ENCODE measurements around the gene CXorf38. TPM values are rescaled to one million over a fixed set of nuclear protein-coding genes. Genes with fewer than 3 reads are reported as not detected.

CXorf38 gene
- total and polyA plus RNA-seq, 2 of the 8 experiments (the other 6 are each of a cell fraction or from before 2014, with no cell fraction given): 3.6 to 6.4 TPM

DNA sequence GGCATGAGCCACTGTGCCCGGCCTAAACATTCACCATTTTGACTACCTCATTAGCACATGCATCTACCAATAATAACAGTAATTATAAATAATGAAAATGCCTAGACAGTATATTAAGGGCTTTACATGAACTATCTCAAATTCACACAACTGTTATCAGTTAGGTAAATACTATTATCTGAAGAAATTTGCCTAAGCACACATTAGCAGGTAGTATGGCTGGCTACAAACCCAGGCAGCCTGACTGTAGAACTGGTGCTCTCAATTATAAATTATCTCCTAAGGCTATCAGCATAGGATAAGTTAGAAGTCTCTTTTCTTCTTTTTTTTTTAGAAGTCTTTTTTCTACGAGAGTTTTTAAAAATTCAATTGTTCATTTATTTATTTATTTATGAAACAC is 14.1 kb upstream of the CXorf38 start:
- Histone ChIP-seq H3K9me3 (ENCODE audit: insufficient read depth in 2 of 2, low read depth in 1 of 2, low read length in 1 of 2) (no peaks in the 10 kb centered on the region), H3K4ac (replicated peaks; ENCODE audit: insufficient read length, low read depth, low read length) (no peak overlapping the region), H3K14ac (ENCODE audit: insufficient read length) (no peak overlapping the region), H4K5ac (ENCODE audit: insufficient read length, low read depth, low read length) (no peak overlapping the region), H3K79me1 (ENCODE audit: low read depth, low read length) (no peaks in the 10 kb centered on the region), H3K27me3 (replicated peaks in 1 of 4; ENCODE audit: control insufficient read depth in 3 of 4, extremely low read depth in 1 of 4, insufficient read depth in 3 of 4, low read length in 3 of 4) (no peaks in the 10 kb centered on the region), H3K27ac (ENCODE audit: low read depth, low read length) (no peak overlapping the region), H3K9ac (replicated peaks in 1 of 4; ENCODE audit: extremely low read depth in 1 of 4, low read depth in 3 of 4, low read length in 3 of 4) (no peak overlapping the region), H2AK5ac (ENCODE audit: low read depth, low read length) (no peak overlapping the region), H4K20me1 (replicated peaks in 1 of 2; ENCODE audit: control insufficient read depth in 1 of 2, insufficient read depth in 2 of 2, low read length in 2 of 2) (no peaks in the 10 kb centered on the region), H4K8ac (ENCODE audit: extremely low read depth, insufficient read depth, low read length) (no peak overlapping the region), H3K23me2 (ENCODE audit: low read depth, low read length) (no peaks in the 10 kb centered on the region), H3K4me3 (ENCODE audit: extremely low read depth in 1 of 4, insufficient read depth in 2 of 4, low read depth in 3 of 4, low read length in 4 of 4) (no peak overlapping the region), H3K56ac (replicated peaks; ENCODE audit: insufficient read length, low read depth, low read length) (no peak overlapping the region), H3K18ac (ENCODE audit: extremely low read depth, low read length) (no peak overlapping the region), H3K4me1 (replicated peaks in 1 of 4; ENCODE audit: control insufficient read depth in 3 of 4, insufficient read depth in 4 of 4, low read length in 3 of 4) (no peaks in the 10 kb centered on the region), H3K79me2 (ENCODE audit: control insufficient read depth in 1 of 2, insufficient read depth in 2 of 2, low read length in 2 of 2) (no peaks in the 10 kb centered on the region), H2BK120ac (replicated peaks; ENCODE audit: low read depth, low read length) (no peak overlapping the region), H2BK12ac (ENCODE audit: low read depth, low read length) (no peak overlapping the region), H2BK15ac (ENCODE audit: low read length) (no peak overlapping the region), H3K36me3 (ENCODE audit: control insufficient read depth in 2 of 4, insufficient read depth in 4 of 4, low read length in 3 of 4) (peaks cover 12 to 92% (median 49%) of the 10 kb centered on the region in 4 experiments; a peak in 7 of 8 replicates), H2AFZ (ENCODE audit: low read length) (no peak overlapping the region), H2BK20ac (ENCODE audit: low read length) (no peak overlapping the region), H3K23ac (ENCODE audit: insufficient read length) (no peak overlapping the region), H4K91ac (replicated peaks; ENCODE audit: insufficient read length, low read length) (no peak overlapping the region), H2BK5ac (ENCODE audit: low read depth, low read length) (no peak overlapping the region), H3K4me2 (ENCODE audit: insufficient read depth in 1 of 2, low read depth in 2 of 2, low read length in 2 of 2) (no peak overlapping the region)
- 100% methylated on average over 2 of the region's 2 CpGs; no CpG with 5 or more reads in 1 of the 2 experiments for WGBS, 2 experiments (ENCODE audit: extremely low coverage in 1 of 2, insufficient coverage in 1 of 2, insufficient read length in 1 of 2, insufficient replicate concordance in 2 of 2, low coverage in 1 of 2, low lambda C conversion rate in 2 of 2, missing lambda C conversion rate in 1 of 2)
- ChIA-PET POLR2A (ENCODE audit: partially characterized antibody) (no interaction called here), CTCF (ENCODE audit: partially characterized antibody) (no interaction called here)
- DNase-seq (ENCODE audit: low read depth in 1 of 2, low spot score in 2 of 2): no peak
- FAIRE-seq: no peak
- TF ChIP-seq EGR1 (IDR thresholded peaks at IDR 0.05; ENCODE audit: borderline replicate concordance, low read depth, low read length) (no peak), RXRA (IDR thresholded peaks at IDR 0.05; ENCODE audit: insufficient read depth, low read depth, low read length) (no peak), ATF3 (IDR thresholded peaks at IDR 0.05; ENCODE audit: insufficient read depth, low read depth, low read length) (no peak), SUZ12 (IDR thresholded peaks at IDR 0.05; ENCODE audit: low read length) (no peak), SP4 (IDR thresholded peaks at IDR 0.05; ENCODE audit: low read length) (no peak), MAFK (IDR thresholded peaks at IDR 0.05; ENCODE audit: low read depth, low read length) (no peak), JUND (IDR thresholded peaks at IDR 0.05; ENCODE audit: low read length) (no peak), GTF2F1 (IDR thresholded peaks at IDR 0.05; ENCODE audit: borderline replicate concordance, low read depth, low read length) (no peak), TAF1 (IDR thresholded peaks at IDR 0.05; ENCODE audit: low read depth, low read length) (no peak), BACH1 (IDR thresholded peaks at IDR 0.05; ENCODE audit: low read length) (no peak), POLR2AphosphoS5 (IDR thresholded peaks at IDR 0.05; ENCODE audit: low read depth, low read length) (no peak)
- TF ChIP-seq, protein P1, sequence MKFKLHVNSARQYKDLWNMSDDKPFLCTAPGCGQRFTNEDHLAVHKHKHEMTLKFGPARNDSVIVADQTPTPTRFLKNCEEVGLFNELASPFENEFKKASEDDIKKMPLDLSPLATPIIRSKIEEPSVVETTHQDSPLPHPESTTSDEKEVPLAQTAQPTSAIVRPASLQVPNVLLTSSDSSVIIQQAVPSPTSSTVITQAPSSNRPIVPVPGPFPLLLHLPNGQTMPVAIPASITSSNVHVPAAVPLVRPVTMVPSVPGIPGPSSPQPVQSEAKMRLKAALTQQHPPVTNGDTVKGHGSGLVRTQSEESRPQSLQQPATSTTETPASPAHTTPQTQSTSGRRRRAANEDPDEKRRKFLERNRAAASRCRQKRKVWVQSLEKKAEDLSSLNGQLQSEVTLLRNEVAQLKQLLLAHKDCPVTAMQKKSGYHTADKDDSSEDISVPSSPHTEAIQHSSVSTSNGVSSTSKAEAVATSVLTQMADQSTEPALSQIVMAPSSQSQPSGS (IDR thresholded peaks at IDR 0.05; ENCODE audit: low read length): no peak

Data from H1 (cell line).